Muscle of arm (tissue), 12 donors: ENCODE data around the gene TRAF2. TPM values are rescaled to one million over a fixed set of nuclear protein-coding genes. Genes with fewer than 3 reads are reported as not detected.

Source experiments
- DNase-seq: peaks from one replicate; pipeline ENCODE4 v3.0.0-alpha.2; 2013
- polyA plus RNA-seq, 12 donors: library from polyadenylated mRNA; unstranded; fragments of 120-200 nt; gene quantifications; one replicate each; pipeline ENCODE4 v1.2.1, GENCODE V29; 2013; ENCODE audit not compliant: insufficient read length in 12 of 12

Gene TRAF2
- polyA plus RNA-seq, 12 donors, result 7.1 to 15.5 (median 9.1) TPM; not detected in 1

- DNase-seq, result no peak
These were observed 61.7 kb downstream of the TRAF2 start for GRCh38 chr9:136947955-136948510.

- no peak for DNase-seq
These were observed 63.0 kb downstream of the TRAF2 start for GRCh38 chr9:136949239-136949816.

GRCh38 chr9:136949817-136950655 is 63.7 kb downstream of the TRAF2 start:
- DNase-seq, result peak; percentile 80

- DNase-seq, result no peak
These were observed 64.5 kb downstream of the TRAF2 start for GRCh38 chr9:136950656-136951276.

- DNase-seq, result no peak
These were observed 65.4 kb downstream of the TRAF2 start, which contains the start of gene LCN12 for GRCh38 chr9:136951541-136952320. Gene LCN12, plus strand, starts transcription at chr9:136952273. Its CDS starts 55 bp downstream, at chr9:136952328.

- no peak for DNase-seq
These were observed 66.1 kb downstream of the TRAF2 start for GRCh38 chr9:136952321-136952850.

- DNase-seq, result no peak
These were observed 66.8 kb downstream of the TRAF2 start for GRCh38 chr9:136952876-136953770.

GRCh38 chr9:136953771-136954269 is 67.5 kb downstream of the TRAF2 start:
- no peak for DNase-seq

- DNase-seq, result no peak
These were observed 68.2 kb downstream of the TRAF2 start for GRCh38 chr9:136954270-136955083.

GRCh38 chr9:136955202-136955942 is 69.1 kb downstream of the TRAF2 start:
- DNase-seq, result no peak

- no peak for DNase-seq
These were observed 69.6 kb downstream of the TRAF2 start for GRCh38 chr9:136955943-136956335.

GRCh38 chr9:136956604-136957003 is 70.3 kb downstream of the TRAF2 start:
- no peak for DNase-seq

- no peak for DNase-seq
These were observed 71.1 kb downstream of the TRAF2 start for GRCh38 chr9:136957461-136957860.

GRCh38 chr9:136957901-136958300 is 71.6 kb downstream of the TRAF2 start:
- DNase-seq, result no peak

GRCh38 chr9:136958473-136958872 is 72.2 kb downstream of the TRAF2 start:
- no peak for DNase-seq

- DNase-seq, result no peak
These were observed 72.9 kb downstream of the TRAF2 start for GRCh38 chr9:136958898-136959850.
